Adrenal gland (tissue), 19 donors: Measurements from ENCODE around the gene CLDN15. TPM values are rescaled to one million over a fixed set of nuclear protein-coding genes. Genes with fewer than 3 reads are reported as not detected.
"Not testable (repeated sequence)": the region's sequence is repeated elsewhere in the genome, so short reads cannot be mapped to it uniquely, and the experiment has no call there.

Experiments
- DNase-seq, 7 donors: peaks; one replicate each; pipeline ENCODE4 v3.0.0-alpha.2; 2019 to 2020
- H3K27ac ChIP-seq, 5 donors: fragments of 200-600 bp; sonication (generic) in 4 of 5; 1 replicate in 3 of 5; 2 replicates in 2 of 5; pipeline versions ENCODE4 v1.5.1 to v1.8.0; 2016 to 2020; ENCODE audit warnings: mild to moderate bottlenecking in 1 of 5
- H3K27me3 ChIP-seq: fragments of 200-600 bp; 2 replicates; pipeline ENCODE4 v1.8.0; 2021
- H3K36me3 ChIP-seq, 2 donors: fragments of 200-600 bp; replicated peaks in 1 of 2; 1 replicate in 1 of 2; 2 replicates in 1 of 2; pipeline versions ENCODE4 v1.5.1 to v1.8.0; 2018 to 2022
- H3K4me1 ChIP-seq, 2 donors: fragments of 200-600 bp; replicated peaks in 1 of 2; 1 replicate in 1 of 2; 2 replicates in 1 of 2; pipeline versions ENCODE4 v1.5.1 to v1.8.0; 2018 to 2021
- H3K4me3 ChIP-seq, 4 donors: fragments of 200-600 bp; sonication (generic) in 3 of 4; one replicate each; pipeline ENCODE4 v1.5.1; 2016 to 2018
- H3K9me3 ChIP-seq, 3 donors: fragments of 200-600 bp; sonication (generic) in 1 of 3; replicated peaks in 1 of 3; 1 replicate in 2 of 3; 2 replicates in 1 of 3; pipeline versions ENCODE4 v1.5.1 to v1.8.0; 2016 to 2021
- CTCF ChIP-seq, 6 experiments: fragments of 450-650 bp in 4 of 6; fragments of 200-600 bp in 2 of 6; sonication (generic) in 1 of 6; IDR thresholded peaks; 1 replicate in 5 of 6; 2 replicates in 1 of 6; pipeline versions ENCODE4 v1.5.1 to v1.8.0; 2016 to 2021; ENCODE audit warnings: antibody characterized with exemption in 6 of 6, mild to moderate bottlenecking in 2 of 6, moderate library complexity in 1 of 6
- POLR2A ChIP-seq, 2 donors: fragments of 450-650 bp; IDR thresholded peaks; one replicate each; pipeline ENCODE4 v1.6.1; 2017; ENCODE audit warnings: antibody characterized with exemption in 2 of 2, mild to moderate bottlenecking in 2 of 2, moderate library complexity in 1 of 2
- WGBS, 4 donors: extraction: QIAGEN DNeasy Blood & Tissue Kit in 2 of 4; methylation state at CpG; one replicate each; pipeline versions ENCODE4 v1.1.5 to v1.1.7; 2013 to 2017; 5-methylcytosine and 5-hydroxymethylcytosine counted together
- intact Hi-C, 2 donors: fragments of 100-400 bp; cut with DNase I; formaldehyde crosslinking; loops; one replicate each; pipeline versions ENCODE4 v1.14.1 to v1.15.0; 2022 to 2023
- long read RNA-seq, 10 donors: library from polyadenylated mRNA in 3 of 10; unstranded in 2 of 10; stranded (forward) in 1 of 10; transcript quantifications; one replicate each; pipeline ENCODE4 v2.0.0 and lab custom pipeline, GENCODE V29; 2021 to 2026
- polyA plus RNA-seq, 3 donors: library from polyadenylated mRNA; stranded (reverse); fragments of 200-250 nt in 2 of 3; fragments of 350-450 nt in 1 of 3; fragmentation: Illumina TruSeq in 1 of 3; extraction: RNeasy Lipid Tissue Mini Kit (QIAGEN cat#74804) in 1 of 3; gene quantifications; one replicate each; pipeline ENCODE4 v1.2.3, GENCODE V29; 2013 to 2014
- total RNA-seq, 9 donors: library from RNA; depleted of rRNA in 4 of 9; stranded (reverse); fragments of >200 nt in 4 of 9; fragments of 120-200 nt in 1 of 9; fragmentation: NEBNext Ultra II Directional in 1 of 9; extraction: Animal tissue kit (Norgen Biotek cat#: 25700) in 1 of 9; gene quantifications; one replicate each; pipeline versions ENCODE4 v1.1.0 to v1.2.4, GENCODE V29; 2013 to 2023
- donor health status: healthy with polysubstance abuse.
- donor health status: Bipolar disorder and iron deficiency.
- donor health status: DM: yes; HTN: yes; CAD: no.
- donor health status: DM: no; HTN: no; CAD: no.
- donor health status: DM: no; HTN: no; CAD: no.
- donor health status: DM: yes; HTN: yes; CAD: no.

Gene CLDN15
- total RNA-seq (1 to 10 TPM; 2.0 to 7.8 (median 3.6) TPM), polyA plus RNA-seq (10 to 100 TPM in 1 of 3 donors, 1 to 10 TPM in 1, under 1 TPM in 1; 0.70 to 10.9 (median 6.5) TPM)
- long read RNA-seq, donor 1, partial matches to known transcripts, result 7 of 14 reads
- long read RNA-seq, donor 1, other reads (novel, unspliced or antisense), result 6 of 14 reads
- long read RNA-seq, donor 2, partial matches to known transcripts, result 0 of 6 reads
- long read RNA-seq, donor 2, other reads (novel, unspliced or antisense), result 5 of 6 reads
- long read RNA-seq, donor 3, result 0 reads
- long read RNA-seq, donor 4, result 0 reads
- long read RNA-seq, donor 5, partial matches to known transcripts, result 0 of 8 reads
- long read RNA-seq, donor 5, other reads (novel, unspliced or antisense), result 8 of 8 reads
- long read RNA-seq, donor 6, partial matches to known transcripts, result 1 of 1 reads
- long read RNA-seq, donor 6, other reads (novel, unspliced or antisense), result 0 of 1 reads
- long read RNA-seq, donor 7, partial matches to known transcripts, result 0 of 1 reads
- long read RNA-seq, donor 7, other reads (novel, unspliced or antisense), result 0 of 1 reads
- long read RNA-seq, donor 8, partial matches to known transcripts, result 0 of 3 reads
- long read RNA-seq, donor 8, other reads (novel, unspliced or antisense), result 0 of 3 reads
- long read RNA-seq, donor 9, result 0 reads
- long read RNA-seq, donor 10, partial matches to known transcripts, result 0 of 1 reads
- long read RNA-seq, donor 10, other reads (novel, unspliced or antisense), result 0 of 1 reads

GRCh38 chr7:101237206-101238067 is at the start of gene CLDN15:
Gene CLDN15 (minus strand): TSS chr7:101237802. CDS start chr7:101237581, 221 bp downstream.
- DNase-seq, result peak in 4 of 7 donors; percentile 13 to 69 (median 31)
- H3K27me3 ChIP-seq, result no peaks in the 10 kb centered on the region

GRCh38 chr7:101287032-101287431 is 49.4 kb upstream of the CLDN15 start:
- Histone ChIP-seq H3K36me3 (no peaks in the 10 kb centered on the region), H3K27me3 (peaks cover 7% of the 10 kb centered on the region), H3K27ac (no peak overlapping the region), H3K9me3 (no peaks in the 10 kb centered on the region), H3K4me1 (no peaks in the 10 kb centered on the region), H3K4me3 (no peak overlapping the region)
- TF ChIP-seq POLR2A (IDR thresholded peaks at IDR 0.05), result no peak
- no peak for TF ChIP-seq CTCF (IDR thresholded peaks at IDR 0.05)
- 39 to 74% (median 68%) methylated on average over 3 to 6 of the region's 6 CpGs for WGBS, 4 donors
- intact Hi-C loops, result loop anchor here in 1 of 2 donors (10.0 kb wide), 1 partner anchor 392 kb away; the partner anchor contains the start of gene ACHE
- DNase-seq, result no peak

More at GRCh38 chr7:101237206-101238067, at the start of gene CLDN15:
- 55 to 64% (median 63%) methylated on average over 19 to 31 of the region's 31 CpGs for WGBS, 4 donors
- TF ChIP-seq CTCF (IDR thresholded peaks at IDR 0.05), result no peak
- TF ChIP-seq POLR2A (IDR thresholded peaks at IDR 0.05), result no peak
- intact Hi-C loops, result no loop called here
- H3K4me1 ChIP-seq, result peaks cover 16 to 20% of the 10 kb centered on the region in 2 donors
- no peak within 1 kb of the TSS for H3K4me3 ChIP-seq
- peak within 1 kb of the TSS in 4 of 5 donors; percentile 23 to 88 (median 56) for H3K27ac ChIP-seq
- H3K9me3 ChIP-seq, result no peaks in the 10 kb centered on the region
- peaks cover 0 to 27% of the 10 kb centered on the region in 2 donors for H3K36me3 ChIP-seq

- intact Hi-C loops, result loop anchor here in 1 of 2 donors (10.0 kb wide), 1 partner anchor 391 kb away; the partner anchor contains the start of gene ACHE
- DNase-seq, H3K4me3 ChIP-seq, H3K36me3 ChIP-seq, H3K4me1 ChIP-seq, H3K27ac ChIP-seq, H3K9me3 ChIP-seq, H3K27me3 ChIP-seq: not testable (repeated sequence)
- WGBS, 4 donors, result 66 to 88% (median 74%) methylated on average over 1 to 3 of the region's 3 CpGs
Measured at GRCh38 chr7:101285880-101286279, 48.3 kb upstream of the CLDN15 start.

GRCh38 chr7:101285171-101285570 is 47.6 kb upstream of the CLDN15 start:
- TF ChIP-seq CTCF (IDR thresholded peaks at IDR 0.05), result no peak
- TF ChIP-seq POLR2A (IDR thresholded peaks at IDR 0.05), result no peak
- Histone ChIP-seq H3K4me1 (no peaks in the 10 kb centered on the region), H3K4me3 (no peak overlapping the region), H3K36me3 (no peaks in the 10 kb centered on the region), H3K9me3 (no peaks in the 10 kb centered on the region), H3K27ac (no peak overlapping the region), H3K27me3 (no peaks in the 10 kb centered on the region)
- 61 to 69% (median 67%) methylated on average over 9 of the region's 9 CpGs for WGBS, 4 donors
- intact Hi-C loops, result loop anchor here in 1 of 2 donors (10.0 kb wide), 1 partner anchor 390 kb away; the partner anchor contains the start of gene ACHE
- DNase-seq, result no peak

GRCh38 chr7:101280912-101281311 is 43.3 kb upstream of the CLDN15 start:
- H3K9me3 ChIP-seq, H3K4me3 ChIP-seq, DNase-seq, H3K36me3 ChIP-seq, H3K27ac ChIP-seq, H3K27me3 ChIP-seq, H3K4me1 ChIP-seq: not testable (repeated sequence)
- 69 to 89% (median 83%) methylated on average over 7 to 8 of the region's 8 CpGs for WGBS, 4 donors
- intact Hi-C loops, result loop anchor here in 1 of 2 donors (5.0 to 10.0 kb wide), 2 partner anchors 134 to 386 kb away; partner anchors contain the start of gene ACHE
